ENCODE data around the gene GINS3. TPM values are rescaled to one million over a fixed set of nuclear protein-coding genes. Genes with fewer than 3 reads are reported as not detected.
A peak's percentile ranks its signal among the peaks of the same experiment; 100 is the strongest.

GINS3 gene
- total and polyA plus RNA-seq, 10 of the 15 experiments (the other 5 are each of a cell fraction or from before 2014, with no cell fraction given): 13.6 to 22.4 (median 15.6) TPM

GRCh38 chr16:58417600-58417999, 25.3 kb downstream of the GINS3 start:
- 1% methylated on average over 5 of the region's 5 CpGs for WGBS (ENCODE audit: insufficient coverage, insufficient replicate concordance, low lambda C conversion rate, missing lambda C conversion rate)
- RAD21 ChIA-PET (ENCODE audit: unreplicated experiment): no interaction called here
- no peak for FAIRE-seq

More at GRCh38 chr16:58417600-58417999, 25.3 kb downstream of the GINS3 start:
- H3K27me3 ChIP-seq (replicated peaks in 1 of 2; ENCODE audit: control insufficient read depth in 2 of 2, insufficient read depth in 2 of 2, low read length in 1 of 2): no peaks in the 10 kb centered on the region
- no peak overlapping the region for H3K9ac ChIP-seq (ENCODE audit: control insufficient read depth, insufficient read depth, low read length)
- H2AFZ ChIP-seq (ENCODE audit: control insufficient read depth, low read depth, low read length): peak overlapping the region; percentile 15; the same call in 1 of the 2 replicates
- 0 out of 2 replicates have a peak overlapping the region, but pooled peaks have one; percentile 4 for H3K4me2 ChIP-seq (ENCODE audit: control insufficient read depth, insufficient read depth)
- H3K27ac ChIP-seq (ENCODE audit: control insufficient read depth, insufficient read depth): no peak overlapping the region
- in situ Hi-C loops (cut with MboI): no loop called here
- H3K4me3 ChIP-seq: no peak overlapping the region
- ChIA-PET SMC1A (ENCODE audit: uncharacterized antibody, unreplicated experiment) (no interaction called here), POLR2A (no interaction called here), CTCF (no interaction called here)
- intact Hi-C loops (cut with micrococcal nuclease; ENCODE audit: unreplicated experiment): no loop called here
- DNase-seq (ENCODE audit: low read depth, low spot score) (no peak), ATAC-seq (peak; percentile 52)
- no peaks in the 10 kb centered on the region for H3K36me3 ChIP-seq (ENCODE audit: control insufficient read depth in 2 of 2, insufficient read depth in 2 of 2, low read length in 1 of 2)
- H4K20me1 ChIP-seq (ENCODE audit: control insufficient read depth, insufficient read depth): no peaks in the 10 kb centered on the region
- no peaks in the 10 kb centered on the region for H3K79me2 ChIP-seq (ENCODE audit: control insufficient read depth, insufficient read depth, low read length)
- peaks cover 6% of the 10 kb centered on the region for H3K4me1 ChIP-seq (ENCODE audit: control insufficient read depth, insufficient read depth, low read length)
- H3K9me3 ChIP-seq (replicated peaks; ENCODE audit: control insufficient read depth, insufficient read depth, low read length): no peaks in the 10 kb centered on the region
- peak; percentile 86 for TF ChIP-seq MLLT1 (IDR thresholded peaks at IDR 0.05)
- 0 out of 2 replicates have a peak, but pooled peaks have one; percentile 40 for TF ChIP-seq ZNF687 (IDR thresholded peaks at IDR 0.05)
- TF ChIP-seq ESRRA (IDR thresholded peaks at IDR 0.05; ENCODE audit: low read length): no peak
- BruUV-seq (replicated peaks): no TSS peak
